SU-DHL-6 (cell line): ENCODE results near the gene ZFYVE16.

Experiments
- CTCF ChIP-seq: fragments of 200-600 bp; sonication (generic); IDR thresholded peaks from one replicate; pipeline ENCODE4 v1.5.1; 2017; ENCODE audit warnings: antibody characterized with exemption, mild to moderate bottlenecking, low read length, moderate library complexity; ENCODE audit not compliant: insufficient read depth, poor library complexity, severe bottlenecking
- EZH2phosphoT487 ChIP-seq: fragments of 200-600 bp; sonication (generic), shearing (Covaris generic); conservative IDR thresholded peaks from 2 replicates; pipeline ENCODE4 v1.6.1; 2018; ENCODE audit warnings: mild to moderate bottlenecking, antibody characterized with exemption, low read length, moderate library complexity, mixed read lengths

- no peak for TF ChIP-seq CTCF
- TF ChIP-seq EZH2phosphoT487, result no peak
Observed at GRCh38 chr5:80492741-80493140, 84.9 kb downstream of the ZFYVE16 start.
